HepG2 (cell line): ENCODE measurements around the gene FBXW12. TPM values are rescaled to one million over a fixed set of nuclear protein-coding genes. Genes with fewer than 3 reads are reported as not detected.

Experiments
- KAT7 ChIP-seq: IDR thresholded peaks from 2 replicates; pipeline ENCODE4 v1.6.1; 2018; ENCODE audit warnings: borderline replicate concordance, missing compliant biosample characterization
- POLR2AphosphoS2 ChIP-seq: IDR thresholded peaks from 2 replicates; pipeline ENCODE4 v1.6.1; 2011; ENCODE audit warnings: low read depth, low read length, improper control_type of control experiment
- RAD51 ChIP-seq: fragments of 450-650 bp; IDR thresholded peaks from 2 replicates; pipeline ENCODE4 v1.6.1; 2016; ENCODE audit warnings: borderline replicate concordance
- ZNF20 ChIP-seq: sonication (generic); formaldehyde crosslinking; IDR thresholded peaks from 2 replicates; pipeline ENCODE4 v1.4.0; 2020; ENCODE audit warnings: mild to moderate bottlenecking, moderate library complexity, missing genetic modification reagents
- ZNF773 ChIP-seq: sonication (generic); formaldehyde crosslinking; IDR thresholded peaks from 2 replicates; pipeline ENCODE4 v1.4.0; 2020; ENCODE audit warnings: missing genetic modification reagents, borderline replicate concordance
- polyA plus RNA-seq, 8 experiments: library from polyadenylated mRNA; depleted of rRNA in 3 of 8; stranded (reverse) in 7 of 8; unstranded in 1 of 8; fragments of >200 nt; fragmentation: Illumina TruSeq in 4 of 8; extraction: Trizol in 4 of 8; gene quantifications; 2 replicates each; pipeline versions ENCODE4 v1.2.1 to v1.2.3, GENCODE V29; 2011 to 2016; ENCODE audit warnings: low read depth in 4 of 8, missing spikeins in 1 of 8, mixed read lengths in 1 of 8; ENCODE audit not compliant: insufficient read depth in 1 of 8
- total RNA-seq, 5 experiments: library from RNA; depleted of rRNA; stranded (reverse); fragments of >200 nt; fragmentation: Illumina TruSeq; extraction: Trizol; gene quantifications; 2 replicates each; pipeline ENCODE4 v1.2.3, GENCODE V29; 2016; ENCODE audit warnings: low read depth in 1 of 5
- TF ChIP-seq, protein P1 (sequence below), 2 experiments: fragments of 450-650 bp in 1 of 2; sonication (generic) in 1 of 2; formaldehyde crosslinking in 1 of 2; IDR thresholded peaks; 2 replicates each; pipeline versions ENCODE4 v1.6.1 to v1.8.0; 2016 to 2022; ENCODE audit warnings: antibody characterized with exemption in 1 of 2, mild to moderate bottlenecking in 1 of 2, missing genetic modification reagents in 1 of 2
- TF ChIP-seq, protein P2 (sequence below): sonication (generic); formaldehyde crosslinking; IDR thresholded peaks from 2 replicates; pipeline ENCODE4 v1.4.0; 2020; ENCODE audit warnings: missing genetic modification reagents, borderline replicate concordance
- TF ChIP-seq, protein P3 (sequence below): sonication (generic); formaldehyde crosslinking; IDR thresholded peaks from 2 replicates; pipeline ENCODE4 v1.4.0; 2020; ENCODE audit warnings: mild to moderate bottlenecking, missing genetic modification reagents
- TF ChIP-seq, protein P4 (sequence below): sonication (generic); formaldehyde crosslinking; IDR thresholded peaks from 2 replicates; pipeline ENCODE4 v1.5.1; 2020; ENCODE audit warnings: missing genetic modification reagents, mild to moderate bottlenecking, borderline replicate concordance
- TF ChIP-seq, protein P5 (sequence below): sonication (generic); formaldehyde crosslinking; IDR thresholded peaks from 2 replicates; pipeline ENCODE4 v1.8.1; 2023; ENCODE audit warnings: mild to moderate bottlenecking, moderate library complexity, missing genetic modification reagents
- TF ChIP-seq, protein P6 (sequence below): sonication (generic); formaldehyde crosslinking; IDR thresholded peaks from 2 replicates; pipeline ENCODE4 v1.4.0; 2020; ENCODE audit warnings: mild to moderate bottlenecking, missing genetic modification reagents

Gene FBXW12
- total and polyA plus RNA-seq, 2 of the 13 experiments (the other 11 are each of a cell fraction or from before 2014, with no cell fraction given): not detected

DNA sequence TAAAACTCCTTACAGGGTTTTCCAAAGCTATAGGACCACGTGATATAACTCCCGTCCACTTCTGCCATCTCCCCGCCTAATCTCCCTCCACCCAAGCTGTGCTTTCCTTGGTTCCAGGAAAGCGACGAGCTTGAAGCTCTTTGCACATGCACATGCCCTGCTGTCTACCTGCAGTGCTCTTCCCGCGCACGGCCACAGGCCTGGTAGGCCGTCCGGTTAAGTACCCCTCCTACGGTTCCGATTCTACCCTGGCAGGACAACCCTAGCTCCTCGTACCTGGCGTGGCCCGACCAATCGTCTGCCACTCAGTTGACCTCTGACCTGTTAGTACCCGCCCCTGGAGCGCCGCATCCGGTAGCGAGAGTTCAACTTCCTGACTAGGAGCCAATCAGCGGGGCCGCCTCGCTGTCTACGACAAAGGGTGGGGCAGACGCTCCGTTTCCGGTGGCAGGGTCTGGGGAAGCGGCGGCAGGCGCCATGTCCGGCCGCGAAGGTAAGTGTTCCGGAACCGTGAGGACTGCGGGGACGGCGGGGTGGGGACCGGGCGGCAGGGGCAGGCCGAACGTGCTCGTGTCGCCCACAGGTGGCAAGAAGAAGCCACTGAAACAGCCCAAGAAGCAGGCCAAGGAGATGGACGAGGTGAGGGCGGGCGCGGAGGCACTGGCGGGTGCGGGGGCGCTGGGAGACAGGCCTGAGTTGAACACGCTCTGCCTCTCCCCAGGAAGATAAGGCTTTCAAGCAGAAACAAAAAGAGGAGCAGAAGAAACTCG is 68.0 kb downstream of the FBXW12 start, which contains the start of the genes CCDC51 and TMA7 (continued):
- TF ChIP-seq, protein P1, sequence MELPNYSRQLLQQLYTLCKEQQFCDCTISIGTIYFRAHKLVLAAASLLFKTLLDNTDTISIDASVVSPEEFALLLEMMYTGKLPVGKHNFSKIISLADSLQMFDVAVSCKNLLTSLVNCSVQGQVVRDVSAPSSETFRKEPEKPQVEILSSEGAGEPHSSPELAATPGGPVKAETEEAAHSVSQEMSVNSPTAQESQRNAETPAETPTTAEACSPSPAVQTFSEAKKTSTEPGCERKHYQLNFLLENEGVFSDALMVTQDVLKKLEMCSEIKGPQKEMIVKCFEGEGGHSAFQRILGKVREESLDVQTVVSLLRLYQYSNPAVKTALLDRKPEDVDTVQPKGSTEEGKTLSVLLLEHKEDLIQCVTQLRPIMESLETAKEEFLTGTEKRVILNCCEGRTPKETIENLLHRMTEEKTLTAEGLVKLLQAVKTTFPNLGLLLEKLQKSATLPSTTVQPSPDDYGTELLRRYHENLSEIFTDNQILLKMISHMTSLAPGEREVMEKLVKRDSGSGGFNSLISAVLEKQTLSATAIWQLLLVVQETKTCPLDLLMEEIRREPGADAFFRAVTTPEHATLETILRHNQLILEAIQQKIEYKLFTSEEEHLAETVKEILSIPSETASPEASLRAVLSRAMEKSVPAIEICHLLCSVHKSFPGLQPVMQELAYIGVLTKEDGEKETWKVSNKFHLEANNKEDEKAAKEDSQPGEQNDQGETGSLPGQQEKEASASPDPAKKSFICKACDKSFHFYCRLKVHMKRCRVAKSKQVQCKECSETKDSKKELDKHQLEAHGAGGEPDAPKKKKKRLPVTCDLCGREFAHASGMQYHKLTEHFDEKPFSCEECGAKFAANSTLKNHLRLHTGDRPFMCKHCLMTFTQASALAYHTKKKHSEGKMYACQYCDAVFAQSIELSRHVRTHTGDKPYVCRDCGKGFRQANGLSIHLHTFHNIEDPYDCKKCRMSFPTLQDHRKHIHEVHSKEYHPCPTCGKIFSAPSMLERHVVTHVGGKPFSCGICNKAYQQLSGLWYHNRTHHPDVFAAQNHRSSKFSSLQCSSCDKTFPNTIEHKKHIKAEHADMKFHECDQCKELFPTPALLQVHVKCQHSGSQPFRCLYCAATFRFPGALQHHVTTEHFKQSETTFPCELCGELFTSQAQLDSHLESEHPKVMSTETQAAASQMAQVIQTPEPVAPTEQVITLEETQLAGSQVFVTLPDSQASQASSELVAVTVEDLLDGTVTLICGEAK (IDR thresholded peaks at IDR 0.05): peak; percentile 65
- TF ChIP-seq, protein P1 (CRISPR knock-in tag; IDR thresholded peaks at IDR 0.05): peak; percentile 49
- TF ChIP-seq, protein P2, sequence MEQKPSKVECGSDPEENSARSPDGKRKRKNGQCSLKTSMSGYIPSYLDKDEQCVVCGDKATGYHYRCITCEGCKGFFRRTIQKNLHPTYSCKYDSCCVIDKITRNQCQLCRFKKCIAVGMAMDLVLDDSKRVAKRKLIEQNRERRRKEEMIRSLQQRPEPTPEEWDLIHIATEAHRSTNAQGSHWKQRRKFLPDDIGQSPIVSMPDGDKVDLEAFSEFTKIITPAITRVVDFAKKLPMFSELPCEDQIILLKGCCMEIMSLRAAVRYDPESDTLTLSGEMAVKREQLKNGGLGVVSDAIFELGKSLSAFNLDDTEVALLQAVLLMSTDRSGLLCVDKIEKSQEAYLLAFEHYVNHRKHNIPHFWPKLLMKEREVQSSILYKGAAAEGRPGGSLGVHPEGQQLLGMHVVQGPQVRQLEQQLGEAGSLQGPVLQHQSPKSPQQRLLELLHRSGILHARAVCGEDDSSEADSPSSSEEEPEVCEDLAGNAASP (CRISPR knock-in tag): no peak; the same call in 1 of the 2 replicates
- TF ChIP-seq RAD51: peak; percentile 57; the same call in 1 of the 2 replicates
- peak; percentile 70 for TF ChIP-seq KAT7 (CRISPR knock-in tag)
- TF ChIP-seq POLR2AphosphoS2: no peak
- TF ChIP-seq, protein P3, sequence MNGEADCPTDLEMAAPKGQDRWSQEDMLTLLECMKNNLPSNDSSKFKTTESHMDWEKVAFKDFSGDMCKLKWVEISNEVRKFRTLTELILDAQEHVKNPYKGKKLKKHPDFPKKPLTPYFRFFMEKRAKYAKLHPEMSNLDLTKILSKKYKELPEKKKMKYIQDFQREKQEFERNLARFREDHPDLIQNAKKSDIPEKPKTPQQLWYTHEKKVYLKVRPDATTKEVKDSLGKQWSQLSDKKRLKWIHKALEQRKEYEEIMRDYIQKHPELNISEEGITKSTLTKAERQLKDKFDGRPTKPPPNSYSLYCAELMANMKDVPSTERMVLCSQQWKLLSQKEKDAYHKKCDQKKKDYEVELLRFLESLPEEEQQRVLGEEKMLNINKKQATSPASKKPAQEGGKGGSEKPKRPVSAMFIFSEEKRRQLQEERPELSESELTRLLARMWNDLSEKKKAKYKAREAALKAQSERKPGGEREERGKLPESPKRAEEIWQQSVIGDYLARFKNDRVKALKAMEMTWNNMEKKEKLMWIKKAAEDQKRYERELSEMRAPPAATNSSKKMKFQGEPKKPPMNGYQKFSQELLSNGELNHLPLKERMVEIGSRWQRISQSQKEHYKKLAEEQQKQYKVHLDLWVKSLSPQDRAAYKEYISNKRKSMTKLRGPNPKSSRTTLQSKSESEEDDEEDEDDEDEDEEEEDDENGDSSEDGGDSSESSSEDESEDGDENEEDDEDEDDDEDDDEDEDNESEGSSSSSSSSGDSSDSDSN (CRISPR knock-in tag): peak; percentile 64
- TF ChIP-seq, protein P4, sequence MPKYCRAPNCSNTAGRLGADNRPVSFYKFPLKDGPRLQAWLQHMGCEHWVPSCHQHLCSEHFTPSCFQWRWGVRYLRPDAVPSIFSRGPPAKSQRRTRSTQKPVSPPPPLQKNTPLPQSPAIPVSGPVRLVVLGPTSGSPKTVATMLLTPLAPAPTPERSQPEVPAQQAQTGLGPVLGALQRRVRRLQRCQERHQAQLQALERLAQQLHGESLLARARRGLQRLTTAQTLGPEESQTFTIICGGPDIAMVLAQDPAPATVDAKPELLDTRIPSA (CRISPR knock-in tag): no peak
- TF ChIP-seq, protein P5, sequence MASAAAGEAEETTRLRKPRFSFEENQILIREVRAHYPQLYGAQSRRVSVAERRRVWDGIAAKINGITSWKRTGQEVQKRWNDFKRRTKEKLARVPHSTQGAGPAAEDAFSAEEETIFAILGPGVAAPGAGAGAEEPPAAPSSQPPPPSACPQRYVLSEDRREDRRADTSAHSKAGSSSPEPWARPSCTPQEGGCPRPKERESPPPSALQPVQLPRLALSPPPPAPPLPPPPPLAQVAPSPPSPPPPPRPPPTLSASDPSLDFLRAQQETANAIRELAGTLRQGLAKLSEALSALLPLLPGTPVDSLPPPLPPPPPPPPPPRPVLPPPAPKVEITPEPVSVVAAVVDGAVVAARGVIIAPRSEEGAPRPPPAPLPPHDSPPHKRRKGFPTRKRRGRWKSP (CRISPR knock-in tag): peak; percentile 51; the same call in 1 of the 2 replicates
- 0 out of 2 replicates have a peak, but pooled peaks have one; percentile 43 for TF ChIP-seq ZNF20 (CRISPR knock-in tag)
- peak; percentile 63; the same call in 1 of the 2 replicates for TF ChIP-seq ZNF773
- TF ChIP-seq, protein P6, sequence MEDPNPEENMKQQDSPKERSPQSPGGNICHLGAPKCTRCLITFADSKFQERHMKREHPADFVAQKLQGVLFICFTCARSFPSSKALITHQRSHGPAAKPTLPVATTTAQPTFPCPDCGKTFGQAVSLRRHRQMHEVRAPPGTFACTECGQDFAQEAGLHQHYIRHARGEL (CRISPR knock-in tag): peak; percentile 85; the same call in 1 of the 2 replicates
